SK-N-SH (cell line): ENCODE data around the gene AP3D1. TPM values are rescaled to one million over a fixed set of nuclear protein-coding genes. Genes with fewer than 3 reads are reported as not detected.

ENCODE experiments used
- CTCF ChIA-PET: fragments of 300-600, 350-600 bp; formaldehyde crosslinking; extraction: SDS; loops from one replicate; lab custom pipeline; 2021; lab: Yijun Ruan, JAX
- POLR2A ChIA-PET: fragments of 350-600 bp; sonication (Branson Sonifier 250); formaldehyde crosslinking; extraction: SDS; loops from one replicate; lab custom pipeline; 2020; ENCODE audit warnings: antibody characterized with exemption, inconsistent platforms; lab: Yijun Ruan, JAX
- DNase-seq: peaks from one replicate; pipeline ENCODE4 v3.0.0; 2012
- H2AFZ ChIP-seq: fragments of 200-600 bp; sonication (generic); 2 replicates; pipeline ENCODE4 v1.8.1; 2016; ENCODE audit warnings: antibody characterized with exemption, mild to moderate bottlenecking, low read depth
- H3F3A ChIP-seq: fragments of 200-600 bp; sonication (generic); replicated peaks from 2 replicates; pipeline ENCODE3; 2016; ENCODE audit warnings: antibody characterized with exemption, mild to moderate bottlenecking; ENCODE audit not compliant: insufficient read depth
- H3K27ac ChIP-seq, 2 experiments: fragments of 200-500 bp in 1 of 2; fragments of 200-600 bp in 1 of 2; sonication (Bioruptor generic) in 1 of 2; sonication (generic), shearing (Covaris generic) in 1 of 2; 2 replicates each; pipeline versions ENCODE4 v1.5.1 to v1.6.1; 2014 to 2016; ENCODE audit warnings: low read depth in 2 of 2, inconsistent platforms in 1 of 2, low read length in 1 of 2, mild to moderate bottlenecking in 1 of 2, mixed read lengths in 1 of 2
- H3K27me3 ChIP-seq: fragments of 200-600 bp; sonication (generic), shearing (Covaris generic); 2 replicates; pipeline ENCODE4 v1.6.1; 2016; ENCODE audit warnings: mixed run types; ENCODE audit not compliant: insufficient read depth
- H3K36me3 ChIP-seq, 2 experiments: fragments of 200-500 bp in 1 of 2; fragments of 200-600 bp in 1 of 2; sonication (Bioruptor generic) in 1 of 2; sonication (generic) in 1 of 2; replicated peaks in 1 of 2; 2 replicates each; pipeline versions ENCODE3 to v1.5.1; 2014 to 2016; ENCODE audit warnings: low read length in 1 of 2, mild to moderate bottlenecking in 1 of 2; ENCODE audit not compliant: insufficient read depth in 2 of 2, control insufficient read depth in 1 of 2
- H3K4me1 ChIP-seq, 2 experiments: fragments of 200-500 bp in 1 of 2; fragments of 200-600 bp in 1 of 2; sonication (Bioruptor generic) in 1 of 2; sonication (generic), shearing (Covaris generic) in 1 of 2; 2 replicates each; pipeline versions ENCODE4 v1.5.1 to v1.6.1; 2014 to 2016; ENCODE audit warnings: low read depth in 1 of 2, low read length in 1 of 2, mixed run types in 1 of 2; ENCODE audit not compliant: insufficient read depth in 2 of 2, control insufficient read depth in 1 of 2
- H3K4me2 ChIP-seq: fragments of 200-600 bp; sonication (generic), shearing (Covaris generic); 2 replicates; pipeline ENCODE4 v1.6.1; 2017; ENCODE audit warnings: mixed run types
- H3K4me3 ChIP-seq, 2 experiments: fragments of 200-500 bp in 1 of 2; fragments of 200-600 bp in 1 of 2; sonication (Bioruptor generic) in 1 of 2; sonication (generic), shearing (Covaris generic) in 1 of 2; 2 replicates each; pipeline versions ENCODE4 v1.5.1 to v1.8.1; 2014 to 2016; ENCODE audit warnings: low read depth in 2 of 2, inconsistent platforms in 1 of 2, low read length in 1 of 2, mild to moderate bottlenecking in 1 of 2, mixed read lengths in 1 of 2, moderate library complexity in 1 of 2
- H3K79me2 ChIP-seq: fragments of 200-600 bp; sonication (generic); 2 replicates; pipeline ENCODE4 v1.8.1; 2017; ENCODE audit warnings: mild to moderate bottlenecking; ENCODE audit not compliant: insufficient read depth
- H3K9ac ChIP-seq: fragments of 200-600 bp; sonication (generic); 2 replicates; pipeline ENCODE4 v1.6.1; 2017; ENCODE audit warnings: mixed run types
- H3K9me2 ChIP-seq: fragments of 200-600 bp; sonication (generic); 2 replicates; pipeline ENCODE4 v1.6.1; 2017; ENCODE audit warnings: mixed run types
- H3K9me3 ChIP-seq: fragments of 200-600 bp; sonication (generic); 2 replicates; pipeline ENCODE4 v1.6.1; 2017; ENCODE audit warnings: mixed run types, mild to moderate bottlenecking, moderate library complexity
- H4K20me1 ChIP-seq: fragments of 200-600 bp; sonication (generic); 2 replicates; pipeline ENCODE4 v1.6.1; 2017; ENCODE audit warnings: mild to moderate bottlenecking, mixed run types; ENCODE audit not compliant: insufficient read depth
- CHD2 ChIP-seq: fragments of 150-350 bp; IDR thresholded peaks from 2 replicates; pipeline ENCODE4 v1.6.1; 2018; ENCODE audit warnings: low read length; ENCODE audit not compliant: partially characterized antibody
- GABPA ChIP-seq: IDR thresholded peaks from 2 replicates; pipeline ENCODE4 v1.4.0; 2012; ENCODE audit warnings: low read depth, mild to moderate bottlenecking
- IRF3 ChIP-seq: fragments of 150-350 bp; IDR thresholded peaks from 2 replicates; pipeline ENCODE4 v1.6.1; 2016; ENCODE audit warnings: mild to moderate bottlenecking, low read depth, low read length
- MAX ChIP-seq: IDR thresholded peaks from 2 replicates; pipeline ENCODE4 v1.4.0; 2012; ENCODE audit warnings: low read depth
- MXI1 ChIP-seq: IDR thresholded peaks from 2 replicates; pipeline ENCODE4 v1.6.1; 2012; ENCODE audit warnings: mild to moderate bottlenecking, low read depth, low read length, improper control_type of control experiment
- NFIC ChIP-seq: IDR thresholded peaks from 2 replicates; pipeline ENCODE4 v1.4.0; 2012; ENCODE audit warnings: borderline replicate concordance
- SIN3A ChIP-seq: IDR thresholded peaks from 2 replicates; pipeline ENCODE4 v1.6.1; 2012; ENCODE audit warnings: low read depth, mild to moderate bottlenecking, low read length, moderate library complexity, borderline replicate concordance
- TAF1 ChIP-seq: IDR thresholded peaks from 2 replicates; pipeline ENCODE4 v1.6.1; 2012; ENCODE audit warnings: low read depth, mild to moderate bottlenecking, low read length, moderate library complexity, borderline replicate concordance
- USF1 ChIP-seq: IDR thresholded peaks from 2 replicates; pipeline ENCODE4 v1.4.0; 2012; ENCODE audit warnings: low read depth, borderline replicate concordance
- ZBTB33 ChIP-seq: IDR thresholded peaks from 2 replicates; pipeline ENCODE4 v1.4.0; 2012; ENCODE audit warnings: low read depth, borderline replicate concordance
- WGBS: methylation state at CpG from one replicate; pipeline ENCODE4 v1.1.6; 2017; ENCODE audit warnings: low lambda C conversion rate; 5-methylcytosine and 5-hydroxymethylcytosine counted together
- polyA plus RNA-seq, 3 experiments: library from polyadenylated mRNA; depleted of rRNA; stranded (reverse); fragments of >200 nt; gene quantifications; 2 replicates each; pipeline ENCODE4 v1.2.3, GENCODE V29; 2012

The AP3D1 gene
- polyA plus RNA-seq, 1 of the 3 experiments (the other 2 are of a cell fraction) = 127 TPM

GRCh38 chr19:2149980-2150793 lies 1.2 kb downstream of the AP3D1 start:
- TF ChIP-seq MXI1 (peak; percentile 88), GABPA (no peak), MAX (peak; percentile 64; the same call in 1 of the 2 replicates)
- H3K36me3 ChIP-seq = peaks cover 0 to 5% of the 10 kb centered on the region in 2 experiments
- H3K9me2 ChIP-seq = no peaks in the 10 kb centered on the region
- no peak overlapping the region for H2AFZ ChIP-seq
- ChIA-PET POLR2A (no interaction called here), CTCF (interaction anchor here (0.9 to 1.5 kb wide), 5 partner anchors 12 to 166 kb away, joined by 3 to 5 read pairs (median 4); partner anchors contain the start of gene PLEKHJ1)
- peaks cover 5 to 15% of the 10 kb centered on the region in 2 experiments; a peak in 2 of 4 replicates for H3K4me1 ChIP-seq
- DNase-seq = peak; percentile 44
- 21% methylated on average over 18 of the region's 30 CpGs for WGBS
- H3K9me3 ChIP-seq = no peaks in the 10 kb centered on the region
- peaks cover 60% of the 10 kb centered on the region for H3K79me2 ChIP-seq
- peaks cover 52% of the 10 kb centered on the region for H4K20me1 ChIP-seq
- H3K9ac ChIP-seq = peak overlapping the region; percentile 92
- H3K4me3 ChIP-seq = peak overlapping the region; percentile 80 to 81
- no peaks in the 10 kb centered on the region for H3K27me3 ChIP-seq
- H3K27ac ChIP-seq = peak overlapping the region; percentile 60 to 63; a peak in 3 of 4 replicates
- peak overlapping the region; percentile 85 for H3K4me2 ChIP-seq
- no peaks in the 10 kb centered on the region for H3F3A ChIP-seq

- Histone ChIP-seq H3K27ac (no peak overlapping the region), H3K4me3 (no peak overlapping the region), H3K4me2 (peak overlapping the region; percentile 85; the same call in 1 of the 2 replicates), H3F3A (no peaks in the 10 kb centered on the region), H3K9ac (no peak overlapping the region), H4K20me1 (peaks cover 68% of the 10 kb centered on the region), H3K79me2 (peaks cover 76% of the 10 kb centered on the region), H2AFZ (no peak overlapping the region), H3K9me2 (no peaks in the 10 kb centered on the region), H3K9me3 (no peaks in the 10 kb centered on the region), H3K27me3 (no peaks in the 10 kb centered on the region), H3K36me3 (peaks cover 0 to 5% of the 10 kb centered on the region in 2 experiments), H3K4me1 (peaks cover 5 to 15% of the 10 kb centered on the region in 2 experiments; a peak in 1 of 4 replicates)
- TF ChIP-seq CHD2 = no peak
- TF ChIP-seq SIN3A = no peak
- TF ChIP-seq ZBTB33 = no peak
- TF ChIP-seq IRF3 = no peak
- TF ChIP-seq USF1 = no peak
- TF ChIP-seq NFIC = no peak
- no peak for TF ChIP-seq TAF1
- TF ChIP-seq GABPA = no peak
- ChIA-PET CTCF (no interaction called here), POLR2A (no interaction called here)
- peak; percentile 16 for DNase-seq
- WGBS = 93% methylated on average over 15 of the region's 16 CpGs
Measured at GRCh38 chr19:2148482-2149135, 2.8 kb downstream of the AP3D1 start.
